ENCODE data around the gene CCDC181.

CCDC181 gene

GRCh38 chr1:169395955-169396354 is 31.3 kb downstream of the CCDC181 start:
- DNase-seq = no peak

- DNase-seq = peak; percentile 40
Measured at GRCh38 chr1:169392406-169392805, 34.9 kb downstream of the CCDC181 start.

- no peak for DNase-seq
Measured at GRCh38 chr1:169390303-169390702, 37.0 kb downstream of the CCDC181 start.

DNA sequence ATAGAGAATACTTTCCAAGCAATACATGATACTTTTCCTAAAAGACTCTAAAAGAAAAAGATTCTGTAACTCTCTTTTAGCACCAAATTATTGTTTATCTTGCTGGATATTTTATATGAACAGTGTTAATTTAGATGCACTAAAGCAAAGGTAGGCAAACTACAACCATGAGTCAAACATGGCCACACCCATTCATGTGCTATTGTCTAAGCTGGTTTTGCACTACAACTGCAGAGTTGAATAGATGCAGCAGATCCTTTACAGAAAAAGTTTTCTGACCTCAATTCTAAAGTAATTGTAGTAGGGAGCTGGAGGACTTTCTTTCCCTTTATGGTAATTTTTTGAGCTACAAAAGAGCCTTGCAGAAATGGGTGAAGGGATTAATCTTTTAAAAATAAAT is 39.9 kb downstream of the CCDC181 start:
- no peak for DNase-seq

- no peak for DNase-seq
Measured at GRCh38 chr1:169383449-169383848, 43.8 kb downstream of the CCDC181 start.

DNA sequence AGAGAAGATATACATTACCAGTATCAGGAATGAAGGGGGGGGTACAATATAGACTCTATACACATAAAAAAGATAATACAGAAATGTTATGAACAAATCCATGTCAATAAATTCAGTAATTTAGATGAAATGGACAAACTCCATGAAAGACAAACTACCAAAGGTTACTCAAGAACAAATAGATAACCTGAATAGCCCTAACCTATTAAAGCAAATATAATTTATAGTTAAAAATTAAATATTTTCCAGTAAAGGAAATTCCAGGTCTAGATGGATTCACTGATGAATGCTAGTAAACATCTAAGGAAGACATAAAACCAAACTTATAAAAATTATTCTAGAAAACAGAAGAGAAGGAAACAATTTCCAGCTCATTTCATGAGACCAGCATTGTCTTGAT is 46.1 kb downstream of the CCDC181 start:
- no peak for DNase-seq

GRCh38 chr1:169371404-169371803 is 55.9 kb downstream of the CCDC181 start:
- peak; percentile 84 for DNase-seq

DNA sequence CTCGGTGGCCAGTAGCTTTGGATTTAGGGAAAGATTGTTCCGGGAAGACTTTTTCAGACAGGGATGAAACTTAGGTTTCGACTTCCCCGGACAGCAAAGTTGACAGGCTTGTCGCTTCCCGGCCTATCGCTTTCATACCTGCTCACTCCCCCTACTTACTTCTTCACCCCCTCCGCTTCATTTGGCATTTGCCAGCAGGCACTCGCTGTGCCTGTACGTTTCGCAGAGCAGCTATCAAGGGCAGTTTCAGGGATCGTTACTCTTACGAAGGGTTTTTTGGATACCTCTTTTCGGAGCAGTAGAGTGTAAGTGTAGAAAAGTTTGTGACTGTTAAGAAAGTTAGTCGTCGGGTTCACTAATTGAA is 58.9 kb downstream of the CCDC181 start:
- peak; percentile 57 for DNase-seq

DNA sequence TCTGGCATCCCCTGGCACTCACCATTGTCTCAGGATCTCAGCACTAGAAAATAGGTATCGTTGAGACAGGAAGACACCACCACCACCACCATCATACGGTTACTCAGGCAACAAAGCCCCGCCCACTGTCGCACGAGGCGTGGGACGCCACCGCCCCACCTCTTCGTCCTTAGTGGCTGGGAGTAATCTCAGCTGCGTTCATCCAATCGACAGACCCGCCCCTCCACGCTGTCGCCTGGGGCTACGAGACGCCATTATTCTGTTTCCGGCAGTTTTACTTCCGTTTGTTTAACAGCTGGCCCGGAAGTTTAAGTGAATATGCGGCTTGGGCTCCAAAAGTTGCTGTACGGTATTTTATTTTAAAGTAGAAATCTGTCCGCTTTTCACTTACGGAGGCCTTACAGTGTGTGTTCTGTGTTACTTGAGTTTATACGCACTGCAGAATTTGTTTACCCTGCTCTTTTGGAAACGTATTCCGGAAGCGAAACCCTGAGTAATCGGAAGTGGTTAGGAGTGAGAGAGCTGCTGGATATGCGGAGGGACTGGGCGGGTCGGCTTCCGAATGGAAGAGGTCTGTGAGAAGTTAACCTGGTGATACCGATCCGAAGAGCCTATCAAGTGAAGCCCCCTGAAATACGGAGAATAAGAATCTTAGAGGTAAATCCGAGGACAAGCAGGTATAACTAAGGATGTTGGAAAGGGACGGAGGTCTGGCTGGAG is 59.4 kb downstream of the CCDC181 start, which contains the start of the genes BLZF1 and NME7:
Gene BLZF1 (plus strand): TSS at position 510 of the 720 bp plus-strand sequence. CDS start 1,328 bp downstream, outside the sequence.
Gene NME7 (minus strand): TSS at position 112 of the 720 bp plus-strand sequence. CDS start 87 bp downstream, at position 25.
- peak; percentile 99 for DNase-seq

GRCh38 chr1:169367096-169367685 is 60.1 kb downstream of the CCDC181 start:
- no peak for DNase-seq

GRCh38 chr1:169364948-169365347 is 62.3 kb downstream of the CCDC181 start:
- DNase-seq = peak; percentile 24

- peak; percentile 39 for DNase-seq
Measured at GRCh38 chr1:169363046-169363730, 64.1 kb downstream of the CCDC181 start.

DNA sequence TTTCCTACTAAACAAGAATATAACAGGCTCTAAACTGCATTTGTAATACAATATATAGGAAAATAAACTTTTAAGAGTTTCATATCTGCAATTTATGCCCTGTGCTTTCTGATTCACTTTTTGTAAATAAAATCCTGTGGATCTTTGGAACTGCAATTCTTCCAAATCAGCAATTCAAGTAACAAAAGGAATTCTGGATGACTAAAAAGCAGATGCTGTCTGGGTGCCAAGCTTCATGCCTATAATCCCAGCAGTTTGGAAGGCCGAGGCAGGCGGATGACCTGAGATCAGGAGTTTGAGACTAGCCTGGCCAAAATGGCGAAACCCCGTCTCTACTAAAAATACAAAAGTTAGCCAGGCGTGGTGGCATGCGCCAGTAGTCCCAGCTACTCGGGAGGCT is 66.0 kb downstream of the CCDC181 start:
- DNase-seq = no peak

- DNase-seq = no peak
Measured at GRCh38 chr1:169360415-169360814, 66.9 kb downstream of the CCDC181 start.

GRCh38 chr1:169348383-169349036 is 78.8 kb downstream of the CCDC181 start:
- DNase-seq = peak; percentile 86

- DNase-seq = no peak
Measured at GRCh38 chr1:169347688-169348382, 79.4 kb downstream of the CCDC181 start.

DNA sequence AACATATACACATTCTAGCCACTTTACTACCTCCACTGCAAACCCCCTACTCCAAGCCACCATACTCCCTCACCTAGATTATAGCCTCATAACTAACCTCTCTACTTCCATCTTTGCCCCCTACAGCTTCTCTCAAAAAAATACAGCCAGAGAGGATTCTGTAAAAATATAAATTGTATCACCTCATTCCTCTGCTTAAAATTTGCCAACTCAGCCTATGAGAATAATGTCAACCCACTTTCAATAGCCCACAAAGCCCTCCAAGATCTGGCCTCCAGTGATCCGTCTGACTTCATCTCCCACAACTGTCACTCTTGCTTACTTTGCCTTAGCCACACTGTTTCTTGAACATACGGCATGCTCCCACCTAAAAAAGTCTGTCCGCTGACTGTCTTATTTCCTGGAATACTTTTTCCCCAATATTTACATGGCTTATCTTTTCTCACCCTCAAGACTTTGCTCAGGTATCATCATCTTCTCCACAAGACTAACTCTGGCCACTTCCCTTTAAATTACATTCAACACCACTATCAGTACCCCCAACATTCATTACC is 81.2 kb downstream of the CCDC181 start:
- DNase-seq = no peak

- DNase-seq = peak; percentile 37
Measured at GRCh38 chr1:169345511-169345910, 81.8 kb downstream of the CCDC181 start.
